GM13977 (cell line): ENCODE measurements around the gene RNF32.
"Not testable (repeated sequence)": the region's sequence is repeated elsewhere in the genome, so short reads cannot be mapped to it uniquely, and the experiment has no call there.

ENCODE experiments used
- DNase-seq: peaks from one replicate; pipeline ENCODE4 v3.0.0; 2012; ENCODE audit warnings: low spot score
- in situ Hi-C: fragments of 300-500 bp; cut with MboI; formaldehyde crosslinking; loops from one replicate; pipeline ENCODE4 v1.12.0; 2022; ENCODE audit warnings: low sequenced_read_pairs, low pct_unique_long_range_greater_than_20kb, mixed read lengths, inconsistent platforms; ENCODE audit not compliant: unreplicated experiment
- TF ChIP-seq, protein P1 (sequence below): IDR thresholded peaks from 2 replicates; pipeline ENCODE4 v1.5.1; 2012; ENCODE audit warnings: mild to moderate bottlenecking, control low read depth; ENCODE audit not compliant: insufficient read depth; ENCODE audit errors: extremely low read depth, missing control alignments

Gene RNF32

DNA sequence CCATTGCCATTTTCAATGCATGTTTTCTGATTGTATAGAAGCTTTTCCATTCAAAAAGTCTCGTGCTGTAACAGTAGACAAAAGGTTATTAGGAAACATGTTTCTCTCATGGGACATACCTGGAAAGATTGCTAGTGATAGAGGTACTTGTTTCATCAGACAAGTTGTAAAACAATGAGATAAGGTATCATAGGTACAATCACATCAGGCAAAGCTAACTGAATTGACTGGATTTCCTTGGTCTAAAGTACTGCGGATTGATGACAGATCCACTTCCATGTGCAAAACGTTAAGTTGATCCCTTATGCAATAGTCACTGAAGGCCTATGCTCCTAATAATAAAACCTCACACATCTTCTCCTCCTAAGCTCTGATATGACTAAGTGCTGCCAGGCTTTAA, 6.5 kb upstream of the RNF32 start:
- TF ChIP-seq, protein P1, sequence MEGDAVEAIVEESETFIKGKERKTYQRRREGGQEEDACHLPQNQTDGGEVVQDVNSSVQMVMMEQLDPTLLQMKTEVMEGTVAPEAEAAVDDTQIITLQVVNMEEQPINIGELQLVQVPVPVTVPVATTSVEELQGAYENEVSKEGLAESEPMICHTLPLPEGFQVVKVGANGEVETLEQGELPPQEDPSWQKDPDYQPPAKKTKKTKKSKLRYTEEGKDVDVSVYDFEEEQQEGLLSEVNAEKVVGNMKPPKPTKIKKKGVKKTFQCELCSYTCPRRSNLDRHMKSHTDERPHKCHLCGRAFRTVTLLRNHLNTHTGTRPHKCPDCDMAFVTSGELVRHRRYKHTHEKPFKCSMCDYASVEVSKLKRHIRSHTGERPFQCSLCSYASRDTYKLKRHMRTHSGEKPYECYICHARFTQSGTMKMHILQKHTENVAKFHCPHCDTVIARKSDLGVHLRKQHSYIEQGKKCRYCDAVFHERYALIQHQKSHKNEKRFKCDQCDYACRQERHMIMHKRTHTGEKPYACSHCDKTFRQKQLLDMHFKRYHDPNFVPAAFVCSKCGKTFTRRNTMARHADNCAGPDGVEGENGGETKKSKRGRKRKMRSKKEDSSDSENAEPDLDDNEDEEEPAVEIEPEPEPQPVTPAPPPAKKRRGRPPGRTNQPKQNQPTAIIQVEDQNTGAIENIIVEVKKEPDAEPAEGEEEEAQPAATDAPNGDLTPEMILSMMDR, result no peak
- no peak for DNase-seq
- in situ Hi-C loops, result no loop called here

DNA sequence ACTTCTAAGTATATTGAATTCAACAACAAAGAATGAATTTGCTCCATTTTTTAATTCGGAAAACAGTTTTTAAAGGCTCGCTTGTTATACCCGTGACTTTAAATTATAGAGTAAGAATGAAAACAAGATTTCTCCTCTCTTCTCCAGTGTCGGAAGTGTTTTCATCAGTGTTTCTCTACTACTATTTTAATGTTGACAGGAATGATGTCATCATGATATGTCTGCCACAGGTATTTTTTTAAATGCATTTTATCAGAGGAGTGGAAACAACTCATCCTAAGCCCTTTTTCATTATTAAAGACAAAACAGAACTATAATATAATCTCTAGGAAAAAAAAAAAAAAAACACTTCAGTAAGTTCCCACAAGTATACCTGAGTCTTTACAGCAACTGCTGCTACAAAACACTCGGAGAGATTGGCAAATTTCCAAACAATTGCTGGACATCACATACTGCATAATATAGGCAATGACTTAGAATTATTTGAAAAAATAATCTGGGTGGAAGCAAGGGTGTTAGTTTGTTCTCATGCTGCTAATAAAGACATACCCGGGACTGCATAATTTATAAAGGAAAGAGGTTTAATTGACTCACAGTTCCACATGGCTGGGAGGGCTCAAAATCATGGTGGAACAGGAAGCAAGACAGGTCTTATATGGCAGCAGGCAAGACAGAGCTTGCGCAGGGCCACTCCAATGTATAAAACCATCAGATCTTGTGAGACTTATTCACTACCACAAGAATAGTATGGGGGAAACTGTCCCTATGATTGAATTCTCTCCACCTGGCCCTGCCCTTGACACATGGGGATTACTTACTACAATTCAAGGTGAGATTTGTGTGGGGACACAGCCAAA, 4.8 kb upstream of the RNF32 start:
- in situ Hi-C loops, result no loop called here
- DNase-seq, result no peak
- TF ChIP-seq, protein P1, result no peak

DNA sequence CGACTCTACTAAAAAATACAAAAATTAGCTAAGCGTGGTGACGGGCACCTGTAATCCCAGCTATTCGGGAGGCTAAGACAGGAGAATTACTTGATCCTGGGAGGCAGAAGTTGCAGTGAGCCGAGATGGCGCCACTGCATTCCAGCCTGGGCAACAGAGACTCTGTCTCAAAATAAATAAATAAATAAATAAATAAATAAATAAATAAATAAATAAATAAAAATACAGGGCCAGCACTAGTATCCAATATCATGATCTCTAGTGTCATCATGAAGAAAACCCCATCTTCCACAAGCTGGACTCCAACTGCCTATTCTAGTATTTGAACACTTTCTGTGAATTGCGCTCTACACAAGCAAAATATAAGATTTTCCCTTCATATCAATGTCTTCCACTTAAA, 3.5 kb upstream of the RNF32 start:
- DNase-seq, in situ Hi-C loops: not testable (repeated sequence)

DNA sequence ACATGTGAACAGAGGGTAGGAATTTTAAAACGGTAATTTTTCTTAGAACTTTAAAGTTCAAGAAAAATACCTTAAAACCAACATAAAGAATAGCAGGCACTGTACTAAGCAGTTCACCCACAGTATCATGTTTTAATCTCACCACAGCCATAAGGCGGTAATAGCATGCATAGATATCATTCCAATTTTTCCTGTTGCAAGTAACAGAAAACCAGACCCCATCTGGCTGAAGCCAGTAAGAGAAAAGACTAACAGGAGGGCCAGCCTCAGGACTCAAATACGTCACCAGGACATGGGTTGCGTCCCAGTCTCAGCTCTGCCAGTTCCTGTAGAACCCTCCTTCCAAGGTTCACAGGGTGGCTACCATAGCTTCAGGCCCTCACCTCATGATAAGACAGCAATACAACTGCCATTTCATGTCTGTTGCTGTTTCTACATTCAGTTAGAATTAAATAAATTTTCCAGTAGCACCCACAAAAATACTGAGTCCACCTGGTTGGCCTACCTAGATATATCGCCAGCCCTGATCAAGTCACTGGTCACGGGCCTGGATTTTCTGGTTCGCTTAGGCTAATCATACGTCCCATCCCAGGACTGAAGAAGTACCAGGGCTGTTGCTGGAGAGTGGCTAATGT, 2.0 kb upstream of the RNF32 start:
- TF ChIP-seq, protein P1, result no peak
- no peak for DNase-seq
- in situ Hi-C loops, result no loop called here

DNA sequence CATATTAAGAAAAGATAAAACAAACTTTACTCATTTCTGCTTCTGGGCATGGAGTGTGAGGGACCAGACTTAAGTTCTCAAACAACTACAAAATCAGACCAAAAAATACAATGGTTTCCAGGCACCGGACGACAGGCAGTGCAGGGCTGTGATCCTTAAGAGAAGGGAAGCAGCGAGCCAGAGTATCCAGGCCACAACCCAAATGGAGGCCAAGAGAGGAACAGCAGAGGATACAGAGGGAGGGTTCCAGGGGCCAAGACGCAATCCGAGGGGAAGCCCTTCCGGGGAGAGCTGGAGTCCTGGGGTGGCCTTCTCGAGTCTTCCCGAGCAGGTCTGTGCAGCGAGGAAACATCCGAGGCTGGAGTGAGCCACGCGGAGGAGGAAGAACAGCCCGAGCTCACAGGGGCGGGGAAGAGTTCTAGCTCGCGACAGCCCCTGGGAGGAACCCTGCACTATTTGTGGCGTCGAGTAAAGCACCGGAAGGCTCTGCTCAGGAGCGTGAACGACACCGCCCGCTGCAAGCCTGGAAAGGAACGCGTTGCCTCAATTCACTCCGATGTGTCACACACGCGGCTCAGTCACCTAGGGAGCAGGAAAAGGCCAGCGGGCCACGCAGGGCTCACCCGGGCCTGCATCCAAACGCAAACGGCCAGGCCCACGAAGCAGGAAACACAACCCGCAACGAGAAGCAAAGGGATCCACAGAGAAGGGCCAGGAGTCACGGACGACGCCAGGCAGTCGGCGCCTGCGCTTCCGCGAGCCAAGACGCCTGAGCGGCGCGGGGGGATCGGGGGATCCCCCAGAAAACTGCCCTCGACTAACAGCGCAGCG, 933 bp upstream of the RNF32 start:
- in situ Hi-C loops, result loop anchor here (10.0 kb wide), 1 partner anchor 175 kb away; no protein-coding TSS in a partner anchor
- DNase-seq, result no peak
- TF ChIP-seq, protein P1, result no peak

DNA sequence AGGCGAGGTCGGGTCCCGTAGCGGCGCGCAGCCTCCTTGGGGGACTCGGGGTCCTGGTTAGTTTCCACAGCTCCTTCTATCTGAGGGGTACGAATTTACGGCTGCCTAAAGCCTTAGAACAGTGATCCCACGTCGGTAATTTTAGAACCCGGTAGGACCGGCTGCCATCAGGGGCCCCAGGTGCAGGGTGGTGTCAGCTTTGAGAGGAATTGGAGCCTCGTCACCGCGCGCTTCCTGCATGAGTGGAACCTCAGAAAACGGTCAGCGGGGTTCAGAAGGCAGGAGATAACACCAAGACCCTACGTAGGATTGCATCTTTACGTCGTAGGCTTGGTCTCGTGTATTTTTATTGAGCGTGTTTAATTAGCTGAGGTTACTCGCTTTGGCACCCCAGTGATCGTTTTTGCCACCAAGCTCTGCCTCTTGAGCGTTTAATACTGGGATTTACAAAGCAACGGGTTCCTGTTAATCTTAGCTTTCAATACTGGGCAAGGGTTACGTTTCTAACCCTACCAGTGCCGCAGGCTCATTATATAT, 443 bp downstream of the RNF32 start:
- DNase-seq, result no peak
- in situ Hi-C loops, result loop anchor here (10.0 kb wide), 1 partner anchor 174 kb away; no protein-coding TSS in a partner anchor
- TF ChIP-seq, protein P1, result no peak
